ENCODE measurements around the gene KDM5C.

The KDM5C gene

DNA sequence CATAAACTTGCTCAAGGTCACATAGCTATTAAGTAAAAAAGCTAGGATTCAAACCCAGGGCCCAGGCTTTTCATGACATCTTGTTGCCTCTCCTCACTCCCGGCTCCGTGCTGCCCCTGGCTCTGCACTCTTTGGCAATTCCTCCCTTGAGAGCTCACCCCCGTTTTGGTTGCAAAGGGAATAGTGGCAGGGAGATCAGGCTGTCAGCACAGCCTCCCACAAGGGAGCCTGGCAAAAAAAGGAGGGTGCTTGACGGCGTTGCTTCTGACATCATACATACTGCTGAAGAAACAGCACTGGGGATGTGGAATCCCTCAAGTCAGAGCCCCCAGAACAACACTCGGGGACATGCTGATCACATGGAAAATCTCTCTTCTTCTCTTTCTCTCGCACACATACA, 35.8 kb upstream of the KDM5C start:
- Histone ChIP-seq H3K27ac (ENCODE audit: low read depth, low read length) (no peak overlapping the region), H3K9me3 (ENCODE audit: insufficient read depth, low read depth, low read length) (no peaks in the 10 kb centered on the region), H3K27me3 (ENCODE audit: insufficient read depth, low read length) (no peaks in the 10 kb centered on the region), H3K4me1 (ENCODE audit: insufficient read depth, low read length) (no peaks in the 10 kb centered on the region), H3K9ac (ENCODE audit: low read depth, low read length) (no peak overlapping the region), H3K4me3 (ENCODE audit: low read length) (no peak overlapping the region), H3K36me3 (ENCODE audit: insufficient read depth, low read length) (no peaks in the 10 kb centered on the region)
- WGBS, result 93% methylated on average over 7 of the region's 7 CpGs

DNA sequence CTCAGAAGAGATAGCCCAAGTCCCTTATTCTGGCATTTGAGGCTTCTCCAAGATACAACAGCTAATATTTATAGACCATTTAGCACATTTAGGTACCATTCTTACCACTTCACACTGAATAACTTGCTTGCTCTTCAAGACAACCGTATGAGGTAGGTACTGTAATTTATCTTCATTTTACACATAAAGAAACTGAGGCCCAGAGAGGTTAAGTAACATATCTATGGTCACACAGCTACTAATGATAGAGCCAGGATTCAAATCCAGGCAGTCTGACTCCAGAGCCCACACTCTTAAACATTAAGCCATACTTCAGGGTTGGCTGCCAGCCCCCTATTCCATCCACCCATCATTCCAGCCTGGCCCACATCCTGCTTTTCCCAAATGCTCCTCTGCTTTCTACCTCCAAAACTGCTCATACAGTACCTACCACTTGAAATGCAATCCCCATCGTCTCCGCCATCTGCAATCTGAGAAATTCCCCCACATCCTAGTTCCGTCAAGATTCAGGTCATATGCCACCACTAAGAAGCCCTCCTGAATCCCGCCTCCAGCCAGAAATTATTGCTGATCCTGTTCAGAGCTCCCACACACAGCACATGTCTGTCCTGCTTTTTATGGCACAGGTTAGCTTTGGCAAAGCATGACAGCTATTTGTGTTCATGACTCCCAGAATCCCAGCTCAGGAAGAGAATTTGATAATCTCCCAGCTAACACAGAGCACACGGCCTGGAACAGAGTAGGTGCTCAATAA, 32.8 kb upstream of the KDM5C start:
- no peaks in the 10 kb centered on the region for H3K27me3 ChIP-seq (ENCODE audit: insufficient read depth, low read length)

DNA sequence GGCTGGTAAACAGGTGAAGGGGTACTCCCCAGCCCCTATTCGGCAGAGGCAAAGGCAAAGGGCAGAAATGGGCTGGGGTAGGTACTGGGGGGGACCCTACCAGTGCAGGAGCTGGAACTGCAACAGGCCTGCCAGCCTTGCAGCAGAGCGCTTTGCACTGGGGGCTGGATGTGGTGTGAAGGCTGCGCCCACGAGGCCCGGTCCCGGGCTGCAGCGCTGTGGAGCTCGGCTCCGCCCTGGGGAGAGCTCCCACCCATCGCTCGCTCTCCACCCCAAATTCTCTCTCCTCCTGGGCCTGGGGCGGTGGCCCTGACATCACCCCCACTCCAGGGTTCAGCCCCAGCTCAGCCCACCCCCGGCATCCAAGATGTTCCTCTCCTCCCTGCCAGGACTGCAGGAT, 32.2 kb upstream of the KDM5C start:
- Histone ChIP-seq H3K36me3 (ENCODE audit: insufficient read depth, low read length) (peaks cover 3% of the 10 kb centered on the region; the same call in 1 of the 2 replicates), H3K4me1 (ENCODE audit: insufficient read depth, low read length) (no peaks in the 10 kb centered on the region), H3K9ac (ENCODE audit: low read depth, low read length) (no peak overlapping the region), H3K27me3 (ENCODE audit: insufficient read depth, low read length) (no peaks in the 10 kb centered on the region), H3K27ac (ENCODE audit: low read depth, low read length) (no peak overlapping the region), H3K4me3 (ENCODE audit: low read length) (peak overlapping the region; percentile 36; the same call in 1 of the 2 replicates), H3K9me3 (ENCODE audit: insufficient read depth, low read depth, low read length) (no peaks in the 10 kb centered on the region)
- 93% methylated on average over 13 of the region's 13 CpGs for WGBS

More for the DNA sequence above, 32.8 kb upstream of the KDM5C start:
- no peak overlapping the region for H3K4me3 ChIP-seq (ENCODE audit: low read length)
- no peak overlapping the region for H3K27ac ChIP-seq (ENCODE audit: low read depth, low read length)
- WGBS, result 96% methylated on average over 5 of the region's 6 CpGs
- no peak overlapping the region for H3K9ac ChIP-seq (ENCODE audit: low read depth, low read length)
- H3K36me3 ChIP-seq (ENCODE audit: insufficient read depth, low read length), result peaks cover 3% of the 10 kb centered on the region; the same call in 1 of the 2 replicates
- no peaks in the 10 kb centered on the region for H3K4me1 ChIP-seq (ENCODE audit: insufficient read depth, low read length)
- H3K9me3 ChIP-seq (ENCODE audit: insufficient read depth, low read depth, low read length), result no peaks in the 10 kb centered on the region

DNA sequence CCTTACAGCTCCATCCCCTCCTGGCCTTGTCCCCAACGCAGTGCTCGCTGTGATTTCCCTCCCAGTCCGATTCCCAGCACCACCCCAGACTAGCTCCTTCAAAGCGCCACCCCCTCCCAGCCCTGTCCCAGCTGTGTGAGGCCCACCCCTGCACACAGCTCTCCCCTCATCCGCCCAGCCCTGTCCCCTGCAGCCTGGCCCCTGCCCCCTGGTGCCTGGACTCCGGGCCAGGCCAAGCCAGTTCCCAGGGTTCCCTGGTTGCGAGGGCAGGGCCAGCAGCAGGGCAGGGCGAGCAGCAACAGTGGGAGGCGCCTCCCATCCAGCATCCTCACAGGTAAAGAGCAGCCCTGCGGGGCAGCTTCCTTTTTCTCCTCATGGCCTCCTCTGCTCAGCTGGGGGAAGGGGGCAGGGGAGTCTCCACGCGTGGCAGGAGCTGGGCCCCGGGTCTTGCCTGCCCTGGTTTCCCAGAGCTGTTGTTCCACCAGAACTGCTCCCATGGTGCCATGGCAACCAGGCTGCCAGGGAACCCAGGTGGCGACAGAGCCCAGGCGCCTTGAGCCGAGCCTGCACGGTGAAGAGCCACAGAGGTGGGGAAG, 31.5 kb upstream of the KDM5C start:
- H3K4me3 ChIP-seq (ENCODE audit: low read length), result peak overlapping the region; percentile 36
- H3K27me3 ChIP-seq (ENCODE audit: insufficient read depth, low read length), result no peaks in the 10 kb centered on the region
- WGBS, result 38% methylated on average over 13 of the region's 17 CpGs
- H3K27ac ChIP-seq (ENCODE audit: low read depth, low read length), result no peak overlapping the region
- H3K9me3 ChIP-seq (ENCODE audit: insufficient read depth, low read depth, low read length), result no peaks in the 10 kb centered on the region
- no peak overlapping the region for H3K9ac ChIP-seq (ENCODE audit: low read depth, low read length)
- no peaks in the 10 kb centered on the region for H3K4me1 ChIP-seq (ENCODE audit: insufficient read depth, low read length)
- H3K36me3 ChIP-seq (ENCODE audit: insufficient read depth, low read length), result peaks cover 3% of the 10 kb centered on the region; the same call in 1 of the 2 replicates

DNA sequence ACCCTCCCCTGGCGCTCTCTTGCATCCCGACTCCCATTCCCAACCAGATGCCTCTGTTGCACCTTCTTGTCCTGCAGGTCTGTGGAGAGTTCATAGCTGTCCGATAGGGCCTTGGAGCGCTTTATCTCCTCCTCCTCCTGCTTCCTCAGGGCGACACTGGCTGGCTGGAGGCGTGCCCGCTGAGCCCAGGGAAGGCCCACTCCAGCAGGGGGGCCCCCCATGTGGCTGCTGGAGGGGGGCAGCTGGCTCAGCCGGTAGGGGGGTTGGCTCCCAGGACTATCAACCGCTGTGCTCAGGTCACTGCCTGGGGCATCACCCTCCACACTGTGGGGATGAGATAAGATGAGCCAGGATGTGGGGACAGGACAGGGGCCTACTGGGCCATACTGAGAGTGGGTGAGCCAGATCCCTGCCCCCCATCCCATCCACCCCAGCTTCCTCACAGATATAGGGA, 30.8 kb upstream of the KDM5C start:
- 87% methylated on average over 9 of the region's 9 CpGs for WGBS
- Histone ChIP-seq H3K27ac (ENCODE audit: low read depth, low read length) (no peak overlapping the region), H3K4me3 (ENCODE audit: low read length) (no peak overlapping the region), H3K4me1 (ENCODE audit: insufficient read depth, low read length) (no peaks in the 10 kb centered on the region), H3K9ac (ENCODE audit: low read depth, low read length) (no peak overlapping the region), H3K9me3 (ENCODE audit: insufficient read depth, low read depth, low read length) (no peaks in the 10 kb centered on the region), H3K27me3 (ENCODE audit: insufficient read depth, low read length) (no peaks in the 10 kb centered on the region), H3K36me3 (ENCODE audit: insufficient read depth, low read length) (peaks cover 3% of the 10 kb centered on the region; the same call in 1 of the 2 replicates)

DNA sequence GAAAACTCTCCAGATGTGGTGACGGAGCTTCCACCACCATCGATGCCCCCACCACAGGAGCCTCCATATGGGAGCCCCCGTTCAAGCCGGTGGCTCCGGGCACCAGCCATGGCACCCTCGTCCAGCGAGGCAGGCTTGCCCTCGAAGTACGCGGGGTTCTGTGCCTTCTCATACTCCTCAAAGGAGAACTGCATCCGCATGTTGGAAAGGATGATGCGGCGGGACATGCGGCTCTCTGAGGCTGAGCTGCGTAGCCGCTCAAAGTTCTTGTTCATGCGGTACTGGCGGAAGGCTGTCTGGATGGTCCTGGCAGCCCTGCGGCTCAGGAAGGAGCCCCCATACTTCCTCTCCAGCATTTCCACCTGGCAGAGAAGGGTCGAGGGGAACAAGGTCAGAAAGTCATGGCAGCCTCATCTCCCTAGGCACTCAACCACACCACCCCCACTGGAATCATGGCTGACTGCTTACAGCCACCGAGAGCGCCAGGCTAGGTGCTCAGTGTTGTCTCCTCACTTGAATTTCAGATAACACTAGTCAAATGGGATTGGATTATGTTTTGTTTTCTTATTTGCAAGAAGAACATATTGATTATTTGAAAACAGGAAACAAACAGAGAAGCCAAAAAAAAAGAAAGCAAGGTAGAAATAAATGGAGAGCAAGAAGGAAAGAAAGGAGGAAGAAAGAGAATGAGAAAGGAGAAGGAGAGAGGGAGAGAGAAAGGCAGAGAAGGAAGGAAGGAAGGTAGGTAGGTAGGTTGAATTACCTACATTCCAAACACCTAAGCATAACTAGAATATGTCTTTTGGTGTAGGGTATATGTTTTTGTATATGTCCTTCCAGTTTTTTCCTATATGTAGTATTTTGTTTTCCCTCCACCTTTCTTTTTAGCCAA, 29.8 kb upstream of the KDM5C start:
- Histone ChIP-seq H3K27ac (ENCODE audit: low read depth, low read length) (no peak overlapping the region), H3K9ac (ENCODE audit: low read depth, low read length) (no peak overlapping the region), H3K4me3 (ENCODE audit: low read length) (no peak overlapping the region), H3K9me3 (ENCODE audit: insufficient read depth, low read depth, low read length) (no peaks in the 10 kb centered on the region), H3K27me3 (ENCODE audit: insufficient read depth, low read length) (no peaks in the 10 kb centered on the region), H3K36me3 (ENCODE audit: insufficient read depth, low read length) (peaks cover 3% of the 10 kb centered on the region; the same call in 1 of the 2 replicates), H3K4me1 (ENCODE audit: insufficient read depth, low read length) (no peaks in the 10 kb centered on the region)
- 93% methylated on average over 22 of the region's 22 CpGs for WGBS

DNA sequence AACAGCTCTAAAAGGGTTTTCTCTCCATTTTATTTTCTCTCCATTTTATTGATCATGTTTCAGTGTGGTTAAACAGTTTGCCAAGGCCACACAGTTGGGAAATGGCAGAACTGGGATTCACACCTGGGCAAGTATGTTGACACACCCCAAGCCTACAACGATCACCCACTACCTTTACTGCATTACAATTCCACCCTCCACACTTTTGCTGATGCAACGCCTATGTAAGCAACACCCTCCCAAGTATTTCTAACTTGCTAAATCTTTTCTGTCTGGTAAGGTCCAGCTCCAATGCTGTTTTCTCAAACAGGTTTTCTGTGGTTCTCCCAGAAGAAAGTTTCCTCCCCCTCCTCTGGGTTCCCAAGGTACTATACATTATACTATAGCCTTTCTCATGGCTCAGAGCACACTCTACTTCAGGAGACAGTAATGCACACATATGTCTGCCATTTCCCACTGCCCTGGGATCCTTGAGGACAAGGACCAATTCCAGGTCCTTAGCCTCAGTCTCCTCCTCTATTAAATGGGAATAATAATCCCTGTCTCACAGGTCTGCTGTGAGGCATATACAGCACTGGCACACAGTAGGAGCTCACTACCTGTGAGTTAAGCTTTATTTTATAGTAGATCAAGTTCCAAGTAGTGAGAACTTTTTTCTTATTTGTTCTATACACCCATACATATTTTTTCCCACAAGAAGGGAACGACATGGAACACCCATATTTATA, 28.4 kb upstream of the KDM5C start:
- H3K9me3 ChIP-seq (ENCODE audit: insufficient read depth, low read depth, low read length), result no peaks in the 10 kb centered on the region
- no peaks in the 10 kb centered on the region for H3K4me1 ChIP-seq (ENCODE audit: insufficient read depth, low read length)
- WGBS, result 94% methylated on average over 3 of the region's 3 CpGs
- no peak overlapping the region for H3K4me3 ChIP-seq (ENCODE audit: low read length)
- H3K27me3 ChIP-seq (ENCODE audit: insufficient read depth, low read length), result no peaks in the 10 kb centered on the region
- H3K9ac ChIP-seq (ENCODE audit: low read depth, low read length), result no peak overlapping the region
- H3K36me3 ChIP-seq (ENCODE audit: insufficient read depth, low read length), result peaks cover 3% of the 10 kb centered on the region; the same call in 1 of the 2 replicates
- no peak overlapping the region for H3K27ac ChIP-seq (ENCODE audit: low read depth, low read length)

DNA sequence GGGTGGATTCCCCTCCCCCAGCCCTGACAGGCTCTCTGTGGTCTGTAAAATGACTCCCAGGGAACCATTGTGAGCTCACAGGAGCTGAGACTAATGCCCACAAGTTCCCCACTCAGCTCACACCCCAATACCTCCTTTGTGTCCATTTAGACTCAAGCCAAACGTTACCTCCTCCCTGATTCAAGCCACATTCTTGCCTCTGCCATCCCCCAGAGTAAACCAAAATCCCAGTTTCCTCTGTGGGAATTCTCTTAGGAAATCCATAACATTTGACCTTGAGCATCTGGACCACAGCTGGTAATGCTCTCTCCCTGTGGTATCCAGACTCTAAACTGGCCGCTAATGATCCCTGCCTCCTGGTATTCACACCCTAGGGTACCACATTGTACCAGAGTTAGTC, 26.3 kb upstream of the KDM5C start:
- H3K36me3 ChIP-seq (ENCODE audit: insufficient read depth, low read length), result peaks cover 11% of the 10 kb centered on the region
- H3K4me1 ChIP-seq (ENCODE audit: insufficient read depth, low read length), result no peaks in the 10 kb centered on the region
- WGBS, result 79% methylated on average over 2 of the region's 2 CpGs
- no peaks in the 10 kb centered on the region for H3K9me3 ChIP-seq (ENCODE audit: insufficient read depth, low read depth, low read length)
- H3K4me3 ChIP-seq (ENCODE audit: low read length), result no peak overlapping the region
- no peak overlapping the region for H3K9ac ChIP-seq (ENCODE audit: low read depth, low read length)
- no peak overlapping the region for H3K27ac ChIP-seq (ENCODE audit: low read depth, low read length)
- H3K27me3 ChIP-seq (ENCODE audit: insufficient read depth, low read length), result no peaks in the 10 kb centered on the region

DNA sequence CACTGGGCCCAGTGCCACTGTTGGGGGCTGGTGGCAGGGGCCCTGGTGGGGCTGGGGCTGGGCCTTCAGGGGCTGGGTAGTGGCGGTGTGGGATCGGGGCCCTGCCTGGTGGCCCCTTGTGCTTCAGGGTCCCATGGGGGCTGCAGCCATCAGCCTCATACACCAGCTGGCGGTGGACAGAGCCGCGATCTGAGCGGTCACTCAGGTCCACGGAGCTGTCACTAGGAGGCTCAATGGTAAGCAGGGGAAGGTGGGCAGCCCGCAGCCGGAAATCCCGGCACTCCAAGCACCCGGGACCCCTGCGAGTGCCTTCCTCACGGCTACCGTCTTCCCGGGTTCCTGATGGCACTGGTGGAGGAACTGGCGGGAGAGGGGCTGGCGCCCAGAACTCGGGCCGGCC, 25.5 kb upstream of the KDM5C start:
- H3K27ac ChIP-seq (ENCODE audit: low read depth, low read length), result no peak overlapping the region
- H3K36me3 ChIP-seq (ENCODE audit: insufficient read depth, low read length), result peaks cover 11% of the 10 kb centered on the region
- no peak overlapping the region for H3K4me3 ChIP-seq (ENCODE audit: low read length)
- H3K4me1 ChIP-seq (ENCODE audit: insufficient read depth, low read length), result no peaks in the 10 kb centered on the region
- no peaks in the 10 kb centered on the region for H3K9me3 ChIP-seq (ENCODE audit: insufficient read depth, low read depth, low read length)
- no peaks in the 10 kb centered on the region for H3K27me3 ChIP-seq (ENCODE audit: insufficient read depth, low read length)
- 93% methylated on average over 19 of the region's 19 CpGs for WGBS
- H3K9ac ChIP-seq (ENCODE audit: low read depth, low read length), result no peak overlapping the region

DNA sequence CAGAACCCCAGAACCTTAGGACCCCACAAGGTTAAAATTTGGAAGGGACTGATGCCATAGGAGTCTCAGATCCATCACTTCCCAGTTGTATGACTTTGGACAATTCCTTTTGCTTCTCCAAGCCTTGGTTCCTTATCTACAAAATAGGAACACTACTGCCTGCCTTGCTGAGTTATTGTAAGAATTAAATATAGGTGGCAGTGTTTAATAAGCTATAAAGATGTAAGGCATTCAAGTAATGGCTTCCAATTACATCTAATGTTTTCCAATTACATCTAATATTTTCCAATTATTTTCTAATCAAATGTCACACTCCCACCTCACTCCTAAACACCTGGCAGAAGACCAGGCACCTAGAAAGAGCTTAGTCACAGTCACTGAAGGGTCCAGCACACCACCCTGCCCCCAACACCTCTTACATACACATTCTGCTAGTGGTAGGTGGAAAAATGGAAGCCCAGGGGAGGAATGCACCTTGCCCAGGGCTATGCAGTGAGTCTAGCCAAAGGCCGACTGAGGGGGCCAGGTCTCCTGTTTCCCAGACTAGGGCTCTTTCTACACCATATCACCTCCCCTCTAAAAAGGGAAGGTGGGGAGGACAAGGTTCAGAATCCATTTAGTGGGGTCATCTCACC, 24.5 kb upstream of the KDM5C start:
- Histone ChIP-seq H3K27ac (ENCODE audit: low read depth, low read length) (no peak overlapping the region), H3K27me3 (ENCODE audit: insufficient read depth, low read length) (no peaks in the 10 kb centered on the region), H3K9ac (ENCODE audit: low read depth, low read length) (no peak overlapping the region), H3K36me3 (ENCODE audit: insufficient read depth, low read length) (peaks cover 11% of the 10 kb centered on the region), H3K9me3 (ENCODE audit: insufficient read depth, low read depth, low read length) (no peaks in the 10 kb centered on the region), H3K4me1 (ENCODE audit: insufficient read depth, low read length) (no peaks in the 10 kb centered on the region), H3K4me3 (ENCODE audit: low read length) (no peak overlapping the region)
- 100% methylated on average over 1 of the region's 1 CpG for WGBS
